Suprapubic skin (tissue), 4 donors: ENCODE results near the gene AMOTL2. TPM values are rescaled to one million over a fixed set of nuclear protein-coding genes. Genes with fewer than 3 reads are reported as not detected.

Experiments
- DNase-seq, 2 donors: peaks; one replicate each; pipeline ENCODE4 v3.0.0-alpha.2; 2019; ENCODE audit warnings: low spot score in 2 of 2
- H3K27ac ChIP-seq: fragments of 200-600 bp; sonication (generic); one replicate; pipeline ENCODE4 v1.5.1; 2019
- H3K27me3 ChIP-seq: fragments of 200-600 bp; sonication (generic); one replicate; pipeline ENCODE4 v1.5.1; 2019
- H3K36me3 ChIP-seq: fragments of 200-600 bp; sonication (generic); one replicate; pipeline ENCODE4 v1.5.1; 2019
- H3K4me1 ChIP-seq: fragments of 200-600 bp; sonication (generic); one replicate; pipeline ENCODE4 v1.5.1; 2019
- H3K4me3 ChIP-seq: fragments of 200-600 bp; sonication (generic); one replicate; pipeline ENCODE4 v1.5.1; 2019; ENCODE audit warnings: mild to moderate bottlenecking
- H3K9me3 ChIP-seq: fragments of 200-600 bp; sonication (generic); one replicate; pipeline ENCODE4 v1.5.1; 2019
- EP300 ChIP-seq: sonication (generic); formaldehyde crosslinking; IDR thresholded peaks from one replicate; pipeline ENCODE4 v1.6.1; 2017; ENCODE audit warnings: antibody characterized with exemption
- POLR2A ChIP-seq, 2 donors: fragments of 450-650 bp; IDR thresholded peaks; one replicate each; pipeline ENCODE4 v1.6.1; 2017; ENCODE audit warnings: antibody characterized with exemption in 2 of 2, mild to moderate bottlenecking in 2 of 2, moderate library complexity in 2 of 2
- POLR2AphosphoS5 ChIP-seq, 3 donors: sonication (generic); formaldehyde crosslinking; IDR thresholded peaks; one replicate each; pipeline ENCODE4 v1.6.1; 2017; ENCODE audit warnings: antibody characterized with exemption in 3 of 3
- whole genome bisulfite sequencing: methylation state at CpG from one replicate; pipeline ENCODE4 v1.1.5; 2018; 5-methylcytosine and 5-hydroxymethylcytosine counted together
- total RNA-seq, 4 donors: library from RNA; depleted of rRNA; stranded (reverse); fragments of >200 nt; gene quantifications; one replicate each; pipeline ENCODE4 v1.1.0, GENCODE V29; 2016
- TF ChIP-seq, protein P1 (sequence below), 2 donors: fragments of 200-600 bp in 1 of 2; fragments of 450-650 bp in 1 of 2; sonication (generic) in 1 of 2; IDR thresholded peaks; one replicate each; pipeline ENCODE4 v1.5.1; 2016 to 2019; ENCODE audit warnings: antibody characterized with exemption in 2 of 2, mild to moderate bottlenecking in 1 of 2, moderate library complexity in 1 of 2

The AMOTL2 gene
- total RNA-seq, 4 donors from 2014 or later, result 80.4 to 118 (median 95.8) TPM

DNA sequence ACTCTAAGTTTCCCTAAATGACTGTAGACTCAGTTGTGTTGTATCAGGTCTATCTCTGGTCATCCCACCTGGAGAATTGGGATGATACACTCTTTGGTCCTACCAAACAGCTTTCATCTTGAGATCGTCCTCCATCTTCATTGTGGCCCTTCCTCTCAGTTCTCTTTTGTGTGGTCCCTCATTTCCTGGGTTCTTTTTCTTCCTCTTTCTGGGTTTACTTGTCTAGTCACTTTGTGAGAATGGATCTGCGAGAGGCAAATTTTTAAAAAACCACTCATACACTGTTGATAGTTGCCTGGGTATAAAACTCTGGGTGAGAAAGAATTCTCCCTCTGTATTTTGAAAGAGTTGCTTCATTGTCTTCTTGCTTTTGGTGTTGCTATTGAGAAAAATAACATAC, 6.0 kb upstream of the AMOTL2 start:
- no peaks in the 10 kb centered on the region for H3K36me3 ChIP-seq
- peaks cover 37% of the 10 kb centered on the region for H3K4me1 ChIP-seq
- peak overlapping the region; percentile 75 for H3K27ac ChIP-seq

DNA sequence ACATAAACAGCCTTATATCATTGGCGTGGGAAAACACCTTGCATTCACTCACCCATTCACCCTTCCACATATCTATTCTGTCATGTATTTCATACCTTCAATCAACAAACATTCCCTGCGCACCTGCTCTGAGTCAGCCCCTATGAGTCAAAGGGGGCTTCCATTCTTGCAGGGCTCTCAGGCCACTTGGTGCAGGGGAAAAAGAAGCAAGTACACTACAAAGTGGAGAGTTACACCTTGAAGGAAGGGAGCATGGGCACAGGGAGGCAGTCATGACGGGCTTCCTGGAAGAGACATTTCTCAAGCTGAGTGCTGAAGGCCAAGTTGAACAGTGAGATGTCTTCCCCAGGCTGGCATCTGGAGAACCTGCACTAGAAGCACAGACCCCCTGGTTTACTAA, 4.6 kb upstream of the AMOTL2 start:
- H3K4me3 ChIP-seq, result no peak overlapping the region
- DNase-seq, result peak in 1 of 2 donors; percentile 21
- 90% methylated on average over 3 of the region's 3 CpGs for WGBS
- H3K9me3 ChIP-seq, result no peaks in the 10 kb centered on the region
- TF ChIP-seq POLR2A (IDR thresholded peaks at IDR 0.05), result no peak
- TF ChIP-seq, protein P1, sequence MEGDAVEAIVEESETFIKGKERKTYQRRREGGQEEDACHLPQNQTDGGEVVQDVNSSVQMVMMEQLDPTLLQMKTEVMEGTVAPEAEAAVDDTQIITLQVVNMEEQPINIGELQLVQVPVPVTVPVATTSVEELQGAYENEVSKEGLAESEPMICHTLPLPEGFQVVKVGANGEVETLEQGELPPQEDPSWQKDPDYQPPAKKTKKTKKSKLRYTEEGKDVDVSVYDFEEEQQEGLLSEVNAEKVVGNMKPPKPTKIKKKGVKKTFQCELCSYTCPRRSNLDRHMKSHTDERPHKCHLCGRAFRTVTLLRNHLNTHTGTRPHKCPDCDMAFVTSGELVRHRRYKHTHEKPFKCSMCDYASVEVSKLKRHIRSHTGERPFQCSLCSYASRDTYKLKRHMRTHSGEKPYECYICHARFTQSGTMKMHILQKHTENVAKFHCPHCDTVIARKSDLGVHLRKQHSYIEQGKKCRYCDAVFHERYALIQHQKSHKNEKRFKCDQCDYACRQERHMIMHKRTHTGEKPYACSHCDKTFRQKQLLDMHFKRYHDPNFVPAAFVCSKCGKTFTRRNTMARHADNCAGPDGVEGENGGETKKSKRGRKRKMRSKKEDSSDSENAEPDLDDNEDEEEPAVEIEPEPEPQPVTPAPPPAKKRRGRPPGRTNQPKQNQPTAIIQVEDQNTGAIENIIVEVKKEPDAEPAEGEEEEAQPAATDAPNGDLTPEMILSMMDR (IDR thresholded peaks at IDR 0.05), result no peak
- no peak for TF ChIP-seq POLR2AphosphoS5 (IDR thresholded peaks at IDR 0.05)
- TF ChIP-seq EP300, result no peak
- no peaks in the 10 kb centered on the region for H3K36me3 ChIP-seq
- no peak overlapping the region for H3K27ac ChIP-seq
- H3K27me3 ChIP-seq, result no peaks in the 10 kb centered on the region
- peaks cover 44% of the 10 kb centered on the region for H3K4me1 ChIP-seq

More for the DNA sequence above, 6.0 kb upstream of the AMOTL2 start:
- H3K9me3 ChIP-seq, result no peaks in the 10 kb centered on the region
- H3K4me3 ChIP-seq, result no peak overlapping the region
- TF ChIP-seq POLR2AphosphoS5 (IDR thresholded peaks at IDR 0.05) (no peak), EP300 (no peak), POLR2A (IDR thresholded peaks at IDR 0.05) (no peak)
- TF ChIP-seq, protein P1 (IDR thresholded peaks at IDR 0.05), result no peak
- H3K27me3 ChIP-seq, result no peaks in the 10 kb centered on the region
- WGBS, result 90% methylated on average over 2 of the region's 2 CpGs
- DNase-seq, result no peak

DNA sequence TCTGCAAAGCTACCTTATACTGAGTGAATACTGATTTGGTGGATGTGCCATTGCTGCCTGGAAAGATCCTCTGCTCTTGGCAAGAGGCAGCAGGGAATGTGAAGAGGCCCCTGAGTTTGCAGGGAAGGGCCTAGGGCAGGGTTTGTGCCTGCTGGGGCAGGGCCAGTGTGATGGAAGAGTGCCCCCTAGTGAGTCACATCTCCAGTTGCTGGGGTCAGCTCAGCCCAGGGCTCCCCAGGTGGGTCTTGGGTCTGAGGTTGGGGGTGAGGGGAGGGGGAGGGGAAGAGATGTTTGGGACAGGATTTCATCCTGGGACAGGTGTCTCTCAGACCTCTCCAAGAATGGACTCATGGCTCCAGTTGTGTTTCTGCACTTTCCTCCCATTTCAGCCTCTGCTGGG, 4.1 kb upstream of the AMOTL2 start:
- Histone ChIP-seq H3K27ac (no peak overlapping the region), H3K27me3 (no peaks in the 10 kb centered on the region), H3K36me3 (no peaks in the 10 kb centered on the region), H3K4me3 (no peak overlapping the region), H3K9me3 (no peaks in the 10 kb centered on the region), H3K4me1 (peaks cover 45% of the 10 kb centered on the region)
- peak; percentile 49 to 51 for DNase-seq
- no peak for TF ChIP-seq EP300
- no peak for TF ChIP-seq POLR2AphosphoS5 (IDR thresholded peaks at IDR 0.05)
- TF ChIP-seq, protein P1 (IDR thresholded peaks at IDR 0.05), result peak in 1 of 2 donors; percentile 7
- no peak for TF ChIP-seq POLR2A (IDR thresholded peaks at IDR 0.05)

DNA sequence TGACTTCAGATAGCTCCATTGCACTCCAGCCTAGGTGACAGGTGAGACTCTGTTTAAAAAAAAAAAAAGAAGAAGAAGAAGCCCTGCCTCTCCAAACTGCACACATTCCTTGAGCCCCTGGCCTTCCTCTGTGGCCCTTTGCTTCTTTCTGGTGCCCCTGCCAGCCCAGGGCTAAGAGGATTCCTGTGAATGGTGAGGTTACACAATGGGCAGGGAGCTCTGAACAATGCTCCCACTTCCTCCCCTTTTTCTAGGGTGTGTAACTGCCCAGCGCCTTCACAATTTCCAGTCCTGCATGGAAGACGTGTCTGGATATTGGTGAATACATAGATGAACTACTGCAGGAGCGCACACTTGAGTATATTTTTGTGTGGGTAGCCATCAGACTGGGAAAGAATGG, 3.6 kb upstream of the AMOTL2 start:
- H3K27ac ChIP-seq, result no peak overlapping the region
- WGBS, result 83% methylated on average over 3 of the region's 3 CpGs
- peak in 1 of 2 donors; percentile 34 for DNase-seq

DNA sequence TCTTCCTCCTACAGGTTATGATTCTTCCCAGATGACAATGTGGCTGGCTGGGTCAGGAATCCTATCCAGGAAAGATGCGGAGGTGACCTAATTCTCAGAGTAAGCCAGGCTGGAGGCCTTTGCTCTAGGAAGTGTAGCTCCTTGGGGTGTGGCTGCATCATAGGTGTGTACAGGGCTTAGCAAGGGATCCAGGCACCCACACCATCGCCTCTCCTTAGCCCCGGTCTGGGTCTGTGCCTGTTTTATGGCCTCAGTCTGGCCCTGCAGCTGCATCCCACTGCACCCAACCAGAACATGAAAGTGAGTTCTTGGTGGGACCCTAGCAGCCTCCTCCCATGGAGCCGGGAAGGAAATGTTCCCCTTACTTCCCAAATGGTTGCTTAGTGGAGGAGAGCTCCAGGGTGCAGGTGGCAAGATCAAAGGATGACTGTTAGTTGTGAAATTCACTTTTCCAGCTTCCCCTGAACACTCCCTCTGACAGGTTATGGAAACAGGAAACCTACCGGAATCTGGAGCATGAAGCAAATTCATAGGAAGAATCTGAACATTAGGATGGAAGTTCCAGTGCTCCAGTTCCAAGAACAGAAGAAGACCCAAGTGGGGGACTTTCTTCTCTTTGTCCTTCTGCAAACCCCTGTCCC, 2.7 kb upstream of the AMOTL2 start:
- TF ChIP-seq POLR2A (IDR thresholded peaks at IDR 0.05) (no peak), POLR2AphosphoS5 (IDR thresholded peaks at IDR 0.05) (no peak), EP300 (no peak)
- TF ChIP-seq, protein P1 (IDR thresholded peaks at IDR 0.05), result no peak
- WGBS, result 72% methylated on average over 5 of the region's 5 CpGs
- Histone ChIP-seq H3K4me3 (no peak overlapping the region), H3K4me1 (peaks cover 48% of the 10 kb centered on the region), H3K36me3 (no peaks in the 10 kb centered on the region), H3K27ac (no peak overlapping the region), H3K9me3 (no peaks in the 10 kb centered on the region), H3K27me3 (no peaks in the 10 kb centered on the region)
- peak; percentile 48 to 58 for DNase-seq

More for the DNA sequence above, 3.6 kb upstream of the AMOTL2 start:
- no peaks in the 10 kb centered on the region for H3K36me3 ChIP-seq
- peaks cover 48% of the 10 kb centered on the region for H3K4me1 ChIP-seq
- no peak overlapping the region for H3K4me3 ChIP-seq
- no peaks in the 10 kb centered on the region for H3K27me3 ChIP-seq
- TF ChIP-seq, protein P1 (IDR thresholded peaks at IDR 0.05), result no peak
- TF ChIP-seq EP300 (no peak), POLR2A (IDR thresholded peaks at IDR 0.05) (no peak), POLR2AphosphoS5 (IDR thresholded peaks at IDR 0.05) (no peak)
- H3K9me3 ChIP-seq, result no peaks in the 10 kb centered on the region
